A673 (cell line): ENCODE data around the gene STAB1. TPM values are rescaled to one million over a fixed set of nuclear protein-coding genes. Genes with fewer than 3 reads are reported as not detected.

Experiments
- BruUV-seq: library from RNA; stranded (reverse); fragments of 400-500 nt; replicated peaks from 2 replicates; lab custom pipeline; 2021; lab: Mats Ljungman, UMichigan
- CTCF ChIA-PET: fragments of 300-600 bp; sonication (Branson Sonifier 250); formaldehyde crosslinking; loops from one replicate; lab custom pipeline; 2022; ENCODE audit warnings: antibody characterized with exemption; lab: Charles Lee
- POLR2A ChIA-PET: fragments of 300-600 bp; sonication (Branson Sonifier 250); formaldehyde crosslinking; loops from one replicate; lab custom pipeline; 2022; ENCODE audit warnings: antibody characterized with exemption; ENCODE audit not compliant: low non-redundant PET; lab: Charles Lee
- DNase-seq: peaks from one replicate; pipeline ENCODE4 v3.0.0-alpha.2; 2015; ENCODE audit warnings: low spot score
- H3K27ac ChIP-seq: fragments of 200-600 bp; sonication (generic); 2 replicates; pipeline ENCODE4 v1.5.1; 2016; ENCODE audit warnings: mixed run types, low read depth, mild to moderate bottlenecking, mixed read lengths, antibody characterized with exemption, low read length; ENCODE audit not compliant: poor library complexity, severe bottlenecking
- H3K27me3 ChIP-seq: fragments of 200-600 bp; sonication (generic); replicated peaks from 2 replicates; pipeline ENCODE4 v1.6.1; 2017; ENCODE audit warnings: mixed run types, low read depth, mild to moderate bottlenecking, mixed read lengths, antibody characterized with exemption, low read length; ENCODE audit not compliant: insufficient read depth, poor library complexity
- H3K36me3 ChIP-seq: fragments of 200-600 bp; sonication (generic); 2 replicates; pipeline ENCODE4 v1.6.1; 2016; ENCODE audit warnings: mixed run types, mild to moderate bottlenecking, mixed read lengths, antibody characterized with exemption, low read length; ENCODE audit not compliant: insufficient read depth, poor library complexity, severe bottlenecking
- H3K4me1 ChIP-seq: fragments of 200-600 bp; sonication (generic); 2 replicates; pipeline ENCODE4 v1.6.1; 2017; ENCODE audit warnings: mixed run types, mild to moderate bottlenecking, mixed read lengths, antibody characterized with exemption, low read length; ENCODE audit not compliant: insufficient read depth, poor library complexity, severe bottlenecking
- H3K4me3 ChIP-seq: fragments of 200-600 bp; sonication (generic); 2 replicates; pipeline ENCODE4 v1.5.1; 2016; ENCODE audit warnings: low read depth, mixed run types, mild to moderate bottlenecking, mixed read lengths, low read length; ENCODE audit not compliant: poor library complexity, severe bottlenecking
- H3K9me3 ChIP-seq: fragments of 200-600 bp; sonication (generic); 2 replicates; pipeline ENCODE4 v1.6.1; 2016; ENCODE audit warnings: mixed run types, low read depth, mild to moderate bottlenecking, mixed read lengths, antibody characterized with exemption, low read length; ENCODE audit not compliant: poor library complexity, severe bottlenecking
- CTCF ChIP-seq: fragments of 300-800, 200-600 bp; sonication (generic); conservative IDR thresholded peaks from 2 replicates; pipeline ENCODE4 v1.5.1; 2017; ENCODE audit warnings: low read depth, mild to moderate bottlenecking, antibody characterized with exemption, low read length, moderate library complexity, mixed read lengths
- EZH2 ChIP-seq: fragments of 200-600 bp; sonication (generic); IDR thresholded peaks from 2 replicates; pipeline ENCODE4 v1.6.1; 2017; ENCODE audit warnings: borderline replicate concordance, low read depth, mild to moderate bottlenecking, mixed read lengths, antibody characterized with exemption, low read length; ENCODE audit not compliant: poor library complexity, severe bottlenecking
- intact Hi-C: fragments of 100-400 bp; cut with micrococcal nuclease; formaldehyde crosslinking; loops from one replicate; pipeline ENCODE4 v1.10.0; 2022; ENCODE audit not compliant: unreplicated experiment
- total RNA-seq: library from RNA; stranded (reverse); gene quantifications from 2 replicates; pipeline ENCODE4 v1.2.3, GENCODE V29; 2021

STAB1 gene
- total RNA-seq, 1 experiment from 2014 or later, result 0.41 TPM

DNA sequence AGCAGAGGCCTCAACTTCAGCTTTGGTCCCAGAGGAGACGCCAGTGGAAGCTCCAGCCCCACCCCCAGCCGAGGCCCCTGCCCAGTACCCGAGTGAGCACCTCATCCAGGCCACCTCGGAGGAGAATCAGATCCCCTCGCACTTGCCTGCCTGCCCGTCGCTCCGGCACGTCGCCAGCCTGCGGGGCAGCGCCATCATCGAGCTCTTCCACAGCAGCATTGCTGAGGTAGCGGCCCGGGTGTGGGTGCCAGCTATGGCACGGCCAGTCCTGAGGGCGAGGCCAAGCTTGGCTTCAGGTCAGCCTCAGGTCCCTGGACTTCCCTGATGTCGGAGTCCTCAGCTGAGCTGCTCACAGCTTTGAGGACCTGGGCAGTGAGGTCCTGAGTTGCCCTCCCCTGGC, 5.7 kb upstream of the STAB1 start:
- intact Hi-C loops, result no loop called here
- CTCF ChIA-PET, result no interaction called here
- DNase-seq, result no peak

DNA sequence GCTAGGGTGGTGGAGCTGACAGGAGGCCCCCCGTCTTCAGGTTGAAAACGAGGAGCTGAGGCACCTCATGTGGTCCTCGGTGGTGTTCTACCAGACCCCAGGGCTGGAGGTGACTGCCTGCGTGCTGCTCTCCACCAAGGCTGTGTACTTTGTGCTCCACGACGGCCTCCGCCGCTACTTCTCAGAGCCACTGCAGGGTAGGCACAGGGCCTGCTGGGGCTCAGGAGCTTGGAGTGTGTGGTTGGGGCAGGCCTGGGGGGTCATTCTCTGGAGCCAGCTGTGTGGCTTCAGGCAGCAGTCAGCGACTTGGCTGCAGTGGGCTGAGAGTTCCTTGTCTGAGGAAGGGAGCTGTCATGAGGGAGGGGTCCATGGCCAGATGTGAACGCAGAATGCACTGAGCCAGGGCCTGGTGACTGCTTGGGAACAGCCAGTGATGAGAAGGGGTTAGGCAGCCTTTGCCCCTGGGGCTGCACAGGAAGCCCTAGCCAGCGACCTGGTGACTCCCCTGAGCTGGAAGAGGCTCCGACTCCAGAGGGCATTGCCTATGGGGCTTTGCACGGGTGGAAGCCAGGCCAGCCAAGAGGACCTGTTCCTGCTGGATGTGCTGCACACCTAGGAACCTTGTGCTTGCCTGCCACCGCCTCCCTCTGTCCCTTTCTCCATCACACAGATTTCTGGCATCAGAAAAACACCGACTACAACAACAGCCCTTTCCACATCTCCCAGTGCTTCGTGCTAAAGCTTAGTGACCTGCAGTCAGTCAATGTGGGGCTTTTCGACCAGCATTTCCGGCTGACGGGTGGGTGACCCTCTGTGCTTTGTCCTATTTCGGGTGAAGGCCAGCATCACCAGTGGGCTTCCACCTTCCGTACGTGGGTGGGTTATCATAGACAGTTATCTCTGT, 4.9 kb upstream of the STAB1 start:
- Histone ChIP-seq H3K36me3 (peaks cover 3% of the 10 kb centered on the region), H3K27ac (no peak overlapping the region), H3K9me3 (no peaks in the 10 kb centered on the region), H3K4me3 (no peak overlapping the region), H3K27me3 (no peaks in the 10 kb centered on the region), H3K4me1 (no peaks in the 10 kb centered on the region)
- intact Hi-C loops, result no loop called here
- ChIA-PET CTCF (no interaction called here), POLR2A (no interaction called here)
- TF ChIP-seq EZH2 (no peak), CTCF (no peak)
- no peak for DNase-seq
- BruUV-seq, result no TSS peak

More for the DNA sequence above, 5.7 kb upstream of the STAB1 start:
- Histone ChIP-seq H3K36me3 (peaks cover 3% of the 10 kb centered on the region), H3K4me3 (no peak overlapping the region), H3K27ac (no peak overlapping the region), H3K4me1 (no peaks in the 10 kb centered on the region), H3K9me3 (no peaks in the 10 kb centered on the region), H3K27me3 (no peaks in the 10 kb centered on the region)
- POLR2A ChIA-PET, result no interaction called here
- no peak for TF ChIP-seq EZH2
- no peak for TF ChIP-seq CTCF
- BruUV-seq, result no TSS peak

- ChIA-PET POLR2A (no interaction called here), CTCF (no interaction called here)
- no peak overlapping the region for H3K27ac ChIP-seq
- no peaks in the 10 kb centered on the region for H3K4me1 ChIP-seq
- no peaks in the 10 kb centered on the region for H3K9me3 ChIP-seq
- no peak overlapping the region for H3K4me3 ChIP-seq
- no peaks in the 10 kb centered on the region for H3K27me3 ChIP-seq
- H3K36me3 ChIP-seq, result peaks cover 3% of the 10 kb centered on the region
- intact Hi-C loops, result no loop called here
- BruUV-seq, result no TSS peak
- no peak for TF ChIP-seq CTCF
- TF ChIP-seq EZH2, result no peak
- no peak for DNase-seq
These were observed 4.1 kb upstream of the STAB1 start for GRCh38 chr3:52490939-52491526.
